Measurements from ENCODE around the gene RUNX2.
A peak's percentile ranks its signal among the peaks of the same experiment; 100 is the strongest.

RUNX2 gene

DNA sequence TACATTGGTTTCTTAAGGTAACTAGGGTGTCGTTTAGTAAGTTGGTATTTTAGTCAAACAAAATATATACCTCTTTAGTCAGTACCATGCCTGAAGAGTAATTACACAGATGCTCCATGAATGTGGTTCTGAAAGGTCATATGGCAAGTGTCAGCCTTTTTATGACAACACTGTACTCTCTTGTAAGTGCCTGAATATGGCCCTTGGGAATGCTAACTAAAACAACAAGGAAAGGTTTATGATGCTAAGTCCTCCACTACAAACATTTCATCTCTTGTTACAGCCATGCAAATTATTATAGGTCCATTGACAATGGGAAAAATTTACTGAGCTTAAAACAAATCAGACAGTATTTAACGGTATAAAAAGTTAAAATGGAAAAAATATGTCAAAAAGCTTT, 88.6 kb downstream of the RUNX2 start (continued):
- TF ChIP-seq, protein P1, sequence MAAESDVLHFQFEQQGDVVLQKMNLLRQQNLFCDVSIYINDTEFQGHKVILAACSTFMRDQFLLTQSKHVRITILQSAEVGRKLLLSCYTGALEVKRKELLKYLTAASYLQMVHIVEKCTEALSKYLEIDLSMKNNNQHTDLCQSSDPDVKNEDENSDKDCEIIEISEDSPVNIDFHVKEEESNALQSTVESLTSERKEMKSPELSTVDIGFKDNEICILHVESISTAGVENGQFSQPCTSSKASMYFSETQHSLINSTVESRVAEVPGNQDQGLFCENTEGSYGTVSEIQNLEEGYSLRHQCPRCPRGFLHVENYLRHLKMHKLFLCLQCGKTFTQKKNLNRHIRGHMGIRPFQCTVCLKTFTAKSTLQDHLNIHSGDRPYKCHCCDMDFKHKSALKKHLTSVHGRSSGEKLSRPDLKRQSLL (tag by site-specific recombination; IDR thresholded peaks at IDR 0.05): 0 out of 2 replicates have a peak, but pooled peaks have one; percentile 15
- no peak for TF ChIP-seq GLIS2 (tag by site-specific recombination; IDR thresholded peaks at IDR 0.05)
- TF ChIP-seq ZNF664 (tag by site-specific recombination; IDR thresholded peaks at IDR 0.05): 0 out of 2 replicates have a peak, but pooled peaks have one; percentile 28
- 0 out of 2 replicates have a peak, but pooled peaks have one; percentile 26 for TF ChIP-seq ZNF76 (tag by site-specific recombination; IDR thresholded peaks at IDR 0.05; ENCODE audit: borderline replicate concordance, low read depth)
- peak; percentile 82 for TF ChIP-seq TCF7L2 (IDR thresholded peaks at IDR 0.05; ENCODE audit: borderline replicate concordance, low read depth, low read length)
- TF ChIP-seq, protein P2, sequence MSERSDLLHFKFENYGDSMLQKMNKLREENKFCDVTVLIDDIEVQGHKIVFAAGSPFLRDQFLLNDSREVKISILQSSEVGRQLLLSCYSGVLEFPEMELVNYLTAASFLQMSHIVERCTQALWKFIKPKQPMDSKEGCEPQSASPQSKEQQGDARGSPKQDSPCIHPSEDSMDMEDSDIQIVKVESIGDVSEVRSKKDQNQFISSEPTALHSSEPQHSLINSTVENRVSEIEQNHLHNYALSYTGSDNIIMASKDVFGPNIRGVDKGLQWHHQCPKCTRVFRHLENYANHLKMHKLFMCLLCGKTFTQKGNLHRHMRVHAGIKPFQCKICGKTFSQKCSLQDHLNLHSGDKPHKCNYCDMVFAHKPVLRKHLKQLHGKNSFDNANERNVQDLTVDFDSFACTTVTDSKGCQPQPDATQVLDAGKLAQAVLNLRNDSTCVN (tag by site-specific recombination; optimal IDR thresholded peaks at IDR 0.05): no peak
- TF ChIP-seq ZNF10 (tag by site-specific recombination; IDR thresholded peaks at IDR 0.05): no peak
- TF ChIP-seq, protein P3, sequence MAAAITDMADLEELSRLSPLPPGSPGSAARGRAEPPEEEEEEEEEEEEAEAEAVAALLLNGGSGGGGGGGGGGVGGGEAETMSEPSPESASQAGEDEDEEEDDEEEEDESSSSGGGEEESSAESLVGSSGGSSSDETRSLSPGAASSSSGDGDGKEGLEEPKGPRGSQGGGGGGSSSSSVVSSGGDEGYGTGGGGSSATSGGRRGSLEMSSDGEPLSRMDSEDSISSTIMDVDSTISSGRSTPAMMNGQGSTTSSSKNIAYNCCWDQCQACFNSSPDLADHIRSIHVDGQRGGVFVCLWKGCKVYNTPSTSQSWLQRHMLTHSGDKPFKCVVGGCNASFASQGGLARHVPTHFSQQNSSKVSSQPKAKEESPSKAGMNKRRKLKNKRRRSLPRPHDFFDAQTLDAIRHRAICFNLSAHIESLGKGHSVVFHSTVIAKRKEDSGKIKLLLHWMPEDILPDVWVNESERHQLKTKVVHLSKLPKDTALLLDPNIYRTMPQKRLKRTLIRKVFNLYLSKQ (tag by site-specific recombination; IDR thresholded peaks at IDR 0.05; ENCODE audit: borderline replicate concordance): no peak
- TF ChIP-seq ZNF514 (tag by site-specific recombination; IDR thresholded peaks at IDR 0.05): no peak
- no peak for TF ChIP-seq ZNF138 (tag by site-specific recombination; IDR thresholded peaks at IDR 0.05; ENCODE audit: borderline replicate concordance)
- no peak for TF ChIP-seq ZFP41 (tag by site-specific recombination; IDR thresholded peaks at IDR 0.05; ENCODE audit: borderline replicate concordance)
- 0 out of 2 replicates have a peak, but pooled peaks have one; percentile 19 for TF ChIP-seq ZNF37A (tag by site-specific recombination; IDR thresholded peaks at IDR 0.05)
- no peak for TF ChIP-seq SALL2 (tag by site-specific recombination; IDR thresholded peaks at IDR 0.05; ENCODE audit: borderline replicate concordance)
- peak; percentile 60; the same call in 1 of the 2 replicates for TF ChIP-seq ZXDB (tag by site-specific recombination; IDR thresholded peaks at IDR 0.05)
- TF ChIP-seq ZNF157 (tag by site-specific recombination; IDR thresholded peaks at IDR 0.05): no peak
- TF ChIP-seq, protein P4, sequence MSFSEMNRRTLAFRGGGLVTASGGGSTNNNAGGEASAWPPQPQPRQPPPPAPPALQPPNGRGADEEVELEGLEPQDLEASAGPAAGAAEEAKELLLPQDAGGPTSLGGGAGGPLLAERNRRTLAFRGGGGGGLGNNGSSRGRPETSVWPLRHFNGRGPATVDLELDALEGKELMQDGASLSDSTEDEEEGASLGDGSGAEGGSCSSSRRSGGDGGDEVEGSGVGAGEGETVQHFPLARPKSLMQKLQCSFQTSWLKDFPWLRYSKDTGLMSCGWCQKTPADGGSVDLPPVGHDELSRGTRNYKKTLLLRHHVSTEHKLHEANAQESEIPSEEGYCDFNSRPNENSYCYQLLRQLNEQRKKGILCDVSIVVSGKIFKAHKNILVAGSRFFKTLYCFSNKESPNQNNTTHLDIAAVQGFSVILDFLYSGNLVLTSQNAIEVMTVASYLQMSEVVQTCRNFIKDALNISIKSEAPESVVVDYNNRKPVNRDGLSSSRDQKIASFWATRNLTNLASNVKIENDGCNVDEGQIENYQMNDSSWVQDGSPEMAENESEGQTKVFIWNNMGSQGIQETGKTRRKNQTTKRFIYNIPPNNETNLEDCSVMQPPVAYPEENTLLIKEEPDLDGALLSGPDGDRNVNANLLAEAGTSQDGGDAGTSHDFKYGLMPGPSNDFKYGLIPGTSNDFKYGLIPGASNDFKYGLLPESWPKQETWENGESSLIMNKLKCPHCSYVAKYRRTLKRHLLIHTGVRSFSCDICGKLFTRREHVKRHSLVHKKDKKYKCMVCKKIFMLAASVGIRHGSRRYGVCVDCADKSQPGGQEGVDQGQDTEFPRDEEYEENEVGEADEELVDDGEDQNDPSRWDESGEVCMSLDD (tag by site-specific recombination; IDR thresholded peaks at IDR 0.05): no peak
- TF ChIP-seq ZNF777 (tag by site-specific recombination; IDR thresholded peaks at IDR 0.05; ENCODE audit: borderline replicate concordance): no peak
- no peak for TF ChIP-seq ZNF302 (tag by site-specific recombination; IDR thresholded peaks at IDR 0.05; ENCODE audit: low read depth)
- no peak for TF ChIP-seq ZNF560 (tag by site-specific recombination; IDR thresholded peaks at IDR 0.05; ENCODE audit: borderline replicate concordance)
- TF ChIP-seq WT1 (tag by site-specific recombination; IDR thresholded peaks at IDR 0.05): peak; percentile 91
- no peak for TF ChIP-seq ZNF530 (tag by site-specific recombination; IDR thresholded peaks at IDR 0.05; ENCODE audit: low read depth)
- TF ChIP-seq KLF7 (tag by site-specific recombination; IDR thresholded peaks at IDR 0.05; ENCODE audit: borderline replicate concordance): no peak
- TF ChIP-seq, protein P5, sequence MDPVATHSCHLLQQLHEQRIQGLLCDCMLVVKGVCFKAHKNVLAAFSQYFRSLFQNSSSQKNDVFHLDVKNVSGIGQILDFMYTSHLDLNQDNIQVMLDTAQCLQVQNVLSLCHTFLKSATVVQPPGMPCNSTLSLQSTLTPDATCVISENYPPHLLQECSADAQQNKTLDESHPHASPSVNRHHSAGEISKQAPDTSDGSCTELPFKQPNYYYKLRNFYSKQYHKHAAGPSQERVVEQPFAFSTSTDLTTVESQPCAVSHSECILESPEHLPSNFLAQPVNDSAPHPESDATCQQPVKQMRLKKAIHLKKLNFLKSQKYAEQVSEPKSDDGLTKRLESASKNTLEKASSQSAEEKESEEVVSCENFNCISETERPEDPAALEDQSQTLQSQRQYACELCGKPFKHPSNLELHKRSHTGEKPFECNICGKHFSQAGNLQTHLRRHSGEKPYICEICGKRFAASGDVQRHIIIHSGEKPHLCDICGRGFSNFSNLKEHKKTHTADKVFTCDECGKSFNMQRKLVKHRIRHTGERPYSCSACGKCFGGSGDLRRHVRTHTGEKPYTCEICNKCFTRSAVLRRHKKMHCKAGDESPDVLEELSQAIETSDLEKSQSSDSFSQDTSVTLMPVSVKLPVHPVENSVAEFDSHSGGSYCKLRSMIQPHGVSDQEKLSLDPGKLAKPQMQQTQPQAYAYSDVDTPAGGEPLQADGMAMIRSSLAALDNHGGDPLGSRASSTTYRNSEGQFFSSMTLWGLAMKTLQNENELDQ (tag by site-specific recombination; IDR thresholded peaks at IDR 0.05; ENCODE audit: low read depth): no peak
- TF ChIP-seq ZNF19 (tag by site-specific recombination; IDR thresholded peaks at IDR 0.05; ENCODE audit: low read depth): no peak
- peak; percentile 87 for TF ChIP-seq ZEB2 (tag by site-specific recombination; IDR thresholded peaks at IDR 0.05)
- no peak for TF ChIP-seq ZNF112 (tag by site-specific recombination; IDR thresholded peaks at IDR 0.05)
- TF ChIP-seq, protein P6, sequence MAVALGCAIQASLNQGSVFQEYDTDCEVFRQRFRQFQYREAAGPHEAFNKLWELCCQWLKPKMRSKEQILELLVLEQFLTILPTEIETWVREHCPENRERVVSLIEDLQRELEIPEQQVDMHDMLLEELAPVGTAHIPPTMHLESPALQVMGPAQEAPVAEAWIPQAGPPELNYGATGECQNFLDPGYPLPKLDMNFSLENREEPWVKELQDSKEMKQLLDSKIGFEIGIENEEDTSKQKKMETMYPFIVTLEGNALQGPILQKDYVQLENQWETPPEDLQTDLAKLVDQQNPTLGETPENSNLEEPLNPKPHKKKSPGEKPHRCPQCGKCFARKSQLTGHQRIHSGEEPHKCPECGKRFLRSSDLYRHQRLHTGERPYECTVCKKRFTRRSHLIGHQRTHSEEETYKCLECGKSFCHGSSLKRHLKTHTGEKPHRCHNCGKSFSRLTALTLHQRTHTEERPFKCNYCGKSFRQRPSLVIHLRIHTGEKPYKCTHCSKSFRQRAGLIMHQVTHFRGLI (tag by site-specific recombination; IDR thresholded peaks at IDR 0.05): peak; percentile 43; the same call in 1 of the 2 replicates
- TF ChIP-seq ZNF114 (tag by site-specific recombination; IDR thresholded peaks at IDR 0.05): no peak
